Loucy (cell line): Measurements from ENCODE around the gene RPL27A.

Experiments used
- H2AFZ ChIP-seq: fragments of 200-600 bp; sonication (generic); 2 replicates; pipeline ENCODE4 v1.6.0; 2016; ENCODE audit warnings: antibody characterized with exemption, mild to moderate bottlenecking, low read length, moderate library complexity
- H3F3A ChIP-seq: fragments of 200-600 bp; 2 replicates; pipeline ENCODE4 v1.6.0; 2016; ENCODE audit warnings: antibody characterized with exemption, low read depth, mild to moderate bottlenecking
- H3K27me3 ChIP-seq: fragments of 200-600 bp; sonication (generic); 2 replicates; pipeline ENCODE4 v1.6.1; 2014; ENCODE audit warnings: low read length, mild to moderate bottlenecking; ENCODE audit not compliant: insufficient read depth, poor library complexity, severe bottlenecking
- H3K36me3 ChIP-seq: fragments of 200-600 bp; sonication (generic); 2 replicates; pipeline ENCODE4 v1.6.1; 2016; ENCODE audit warnings: low read length; ENCODE audit not compliant: insufficient read depth
- H3K4me1 ChIP-seq: fragments of 200-600 bp; sonication (generic); 2 replicates; pipeline ENCODE4 v1.5.1; 2014; ENCODE audit warnings: low read length, mild to moderate bottlenecking; ENCODE audit not compliant: insufficient read depth, poor library complexity, severe bottlenecking
- H3K4me2 ChIP-seq: fragments of 200-600 bp; sonication (generic); 2 replicates; pipeline ENCODE4 v1.6.0; 2014; ENCODE audit warnings: antibody characterized with exemption, low read length, low read depth, mild to moderate bottlenecking; ENCODE audit not compliant: poor library complexity, severe bottlenecking
- H3K4me3 ChIP-seq: fragments of 200-600 bp; sonication (generic); 2 replicates; pipeline ENCODE4 v1.5.1; 2014; ENCODE audit warnings: low read length, mild to moderate bottlenecking, mixed read lengths; ENCODE audit not compliant: poor library complexity, severe bottlenecking
- H3K79me2 ChIP-seq: fragments of 200-600 bp; sonication (generic); 2 replicates; pipeline ENCODE4 v1.6.1; 2014; ENCODE audit warnings: low read length; ENCODE audit not compliant: insufficient read depth
- H3K9ac ChIP-seq: fragments of 200-600 bp; sonication (generic); 2 replicates; pipeline ENCODE4 v1.6.0; 2014; ENCODE audit warnings: mild to moderate bottlenecking, low read depth, low read length, moderate library complexity; ENCODE audit not compliant: poor library complexity, severe bottlenecking
- H3K9me2 ChIP-seq: fragments of 200-600 bp; sonication (generic); replicated peaks from 2 replicates; pipeline ENCODE4 v1.6.1; 2016; ENCODE audit warnings: low read depth, low read length, mixed read lengths
- H3K9me3 ChIP-seq: fragments of 200-600 bp; sonication (generic); 2 replicates; pipeline ENCODE4 v1.6.1; 2014; ENCODE audit warnings: mild to moderate bottlenecking, antibody characterized with exemption, low read length, low read depth; ENCODE audit not compliant: insufficient read depth
- H4K20me1 ChIP-seq: fragments of 200-600 bp; sonication (generic); 2 replicates; pipeline ENCODE4 v1.6.0; 2014; ENCODE audit warnings: antibody characterized with exemption, low read length, mild to moderate bottlenecking; ENCODE audit not compliant: insufficient read depth, poor library complexity, severe bottlenecking
- CTCF ChIP-seq: fragments of 200-600 bp; sonication (generic); conservative IDR thresholded peaks from 2 replicates; pipeline ENCODE4 v1.5.1; 2014; ENCODE audit warnings: mild to moderate bottlenecking, antibody characterized with exemption, low read length
- EZH2phosphoT487 ChIP-seq: fragments of 200-600 bp; IDR thresholded peaks from 2 replicates; pipeline ENCODE4 v1.6.1; 2018; ENCODE audit warnings: antibody characterized with exemption, mild to moderate bottlenecking, moderate library complexity, borderline replicate concordance

RPL27A gene

DNA sequence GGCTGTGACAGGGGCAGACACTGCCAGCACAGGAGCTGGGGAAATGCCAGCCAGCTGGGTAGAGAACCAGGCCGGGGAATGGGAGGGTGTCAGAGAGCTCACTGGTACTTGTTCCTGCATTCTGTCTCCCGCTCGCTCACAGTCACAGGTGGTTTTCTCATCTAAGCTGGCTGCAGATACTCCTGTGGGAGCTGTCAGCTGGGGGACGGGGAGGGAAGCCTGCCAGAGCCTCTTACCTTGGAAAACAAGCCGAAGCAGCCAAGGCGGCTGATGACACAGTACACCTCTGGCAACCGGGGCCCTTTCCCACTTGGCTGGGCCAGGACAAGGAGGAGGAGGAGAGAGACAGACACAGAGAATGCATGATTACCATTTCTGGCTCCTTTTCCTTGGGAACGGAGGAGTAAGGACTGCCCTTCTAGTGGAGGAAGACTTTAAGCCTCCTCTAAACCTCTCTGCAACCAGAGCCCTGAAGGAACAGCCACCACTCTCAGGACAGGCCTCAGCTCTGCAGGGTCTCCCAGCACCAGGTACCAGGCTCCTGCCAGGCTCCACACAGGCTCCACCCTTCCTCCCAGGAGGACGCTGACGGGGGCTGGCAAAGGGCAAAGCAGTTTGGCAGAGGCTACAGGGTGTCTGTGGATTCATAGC is 25.1 kb downstream of the RPL27A start:
- H3K36me3 ChIP-seq, result no peaks in the 10 kb centered on the region
- no peaks in the 10 kb centered on the region for H4K20me1 ChIP-seq
- no peaks in the 10 kb centered on the region for H3F3A ChIP-seq
- H3K27me3 ChIP-seq, result no peaks in the 10 kb centered on the region
- H3K9me2 ChIP-seq, result no peaks in the 10 kb centered on the region
- no peak overlapping the region for H2AFZ ChIP-seq
- H3K4me1 ChIP-seq, result no peaks in the 10 kb centered on the region
- H3K79me2 ChIP-seq, result no peaks in the 10 kb centered on the region
- TF ChIP-seq EZH2phosphoT487 (no peak), CTCF (no peak)
- no peak overlapping the region for H3K4me3 ChIP-seq
- no peak overlapping the region for H3K4me2 ChIP-seq
- no peak overlapping the region for H3K9ac ChIP-seq
- no peaks in the 10 kb centered on the region for H3K9me3 ChIP-seq

GRCh38 chr11:8709002-8709672 is 26.5 kb downstream of the RPL27A start:
- Histone ChIP-seq H3K4me3 (no peak overlapping the region), H3K4me1 (no peaks in the 10 kb centered on the region), H3K36me3 (no peaks in the 10 kb centered on the region), H4K20me1 (no peaks in the 10 kb centered on the region), H3K79me2 (no peaks in the 10 kb centered on the region), H2AFZ (no peak overlapping the region), H3K9me2 (no peaks in the 10 kb centered on the region), H3K9me3 (no peaks in the 10 kb centered on the region), H3K9ac (no peak overlapping the region), H3K4me2 (no peak overlapping the region), H3K27me3 (no peaks in the 10 kb centered on the region), H3F3A (no peaks in the 10 kb centered on the region)
- TF ChIP-seq CTCF (no peak), EZH2phosphoT487 (no peak)

- H3K27me3 ChIP-seq, result no peaks in the 10 kb centered on the region
- H4K20me1 ChIP-seq, result no peaks in the 10 kb centered on the region
- TF ChIP-seq EZH2phosphoT487, result no peak
- no peak for TF ChIP-seq CTCF
- no peak overlapping the region for H2AFZ ChIP-seq
- no peak overlapping the region for H3K4me3 ChIP-seq
- no peak overlapping the region for H3K9ac ChIP-seq
- no peaks in the 10 kb centered on the region for H3K9me3 ChIP-seq
- no peaks in the 10 kb centered on the region for H3K9me2 ChIP-seq
- no peaks in the 10 kb centered on the region for H3K36me3 ChIP-seq
- no peaks in the 10 kb centered on the region for H3K79me2 ChIP-seq
- H3K4me1 ChIP-seq, result no peaks in the 10 kb centered on the region
- no peaks in the 10 kb centered on the region for H3F3A ChIP-seq
- H3K4me2 ChIP-seq, result no peak overlapping the region
Measured at GRCh38 chr11:8709777-8710176, 27.2 kb downstream of the RPL27A start.
